OCI-LY7 (cell line): ENCODE results near the gene TRAPPC14.

Experiments
- CTCF ChIP-seq: fragments of 200-600 bp; sonication (generic); conservative IDR thresholded peaks from 2 replicates; pipeline ENCODE4 v1.5.1; 2014; ENCODE audit warnings: mild to moderate bottlenecking, antibody characterized with exemption, low read length, moderate library complexity, mixed read lengths
- EZH2phosphoT487 ChIP-seq: fragments of 200-600 bp; sonication (generic); IDR thresholded peaks from 2 replicates; pipeline ENCODE4 v1.6.1; 2018; ENCODE audit warnings: low read depth, borderline replicate concordance, mild to moderate bottlenecking, mixed run types, antibody characterized with exemption, low read length, moderate library complexity, mixed read lengths

GRCh38 chr7:100195222-100195621 is 36.7 kb upstream of the TRAPPC14 start:
- TF ChIP-seq CTCF (no peak), EZH2phosphoT487 (no peak)
